SK-N-MC (cell line): Measurements from ENCODE around the gene TP53AIP1.
A peak's percentile ranks its signal among the peaks of the same experiment; 100 is the strongest.

Experiments
- DNase-seq: peaks from one replicate; pipeline ENCODE4 v3.0.0-alpha.2; 2011; ENCODE audit warnings: low read depth, low spot score
- H3K27ac ChIP-seq: fragments of 200-600 bp; sonication (generic); 2 replicates; pipeline ENCODE4 v1.5.1; 2016; ENCODE audit warnings: mixed run types
- H3K36me3 ChIP-seq: fragments of 200-600 bp; sonication (generic); 2 replicates; pipeline ENCODE4 v1.6.1; 2017; ENCODE audit warnings: antibody characterized with exemption, low read length, mixed read lengths; ENCODE audit not compliant: insufficient read depth
- H3K4me3 ChIP-seq: fragments of 200-600 bp; sonication (generic); 2 replicates; pipeline ENCODE4 v1.5.1; 2016
- H3K9ac ChIP-seq: fragments of 200-600 bp; sonication (generic); 2 replicates; pipeline ENCODE4 v1.8.0; 2017; ENCODE audit warnings: mixed run types, mixed read lengths; ENCODE audit not compliant: insufficient read length
- H3K9me3 ChIP-seq: fragments of 200-600 bp; sonication (generic); 2 replicates; pipeline ENCODE4 v1.6.1; 2017; ENCODE audit warnings: low read depth, mild to moderate bottlenecking, antibody characterized with exemption, low read length, moderate library complexity, mixed read lengths
- EZH2 ChIP-seq: fragments of 200-600 bp; sonication (generic); IDR thresholded peaks from one replicate; pipeline ENCODE4 v1.6.1; 2017; ENCODE audit warnings: antibody characterized with exemption
- FOXP2 ChIP-seq: optimal IDR thresholded peaks from 2 replicates; pipeline ENCODE3; 2011; ENCODE audit warnings: mild to moderate bottlenecking, moderate library complexity; ENCODE audit not compliant: insufficient read depth; ENCODE audit errors: extremely low read length, control extremely low read depth
- POLR2AphosphoS5 ChIP-seq: IDR thresholded peaks from 2 replicates; pipeline ENCODE4 v1.6.1; 2012; ENCODE audit warnings: mild to moderate bottlenecking, low read depth, low read length, borderline replicate concordance

TP53AIP1 gene

GRCh38 chr11:128965485-128965884, 22.8 kb upstream of the TP53AIP1 start:
- H3K9ac ChIP-seq: no peak overlapping the region
- DNase-seq: no peak
- H3K36me3 ChIP-seq: peaks cover 5% of the 10 kb centered on the region; the same call in 1 of the 2 replicates
- H3K27ac ChIP-seq: no peak overlapping the region
- H3K9me3 ChIP-seq: no peaks in the 10 kb centered on the region
- H3K4me3 ChIP-seq: no peak overlapping the region
- TF ChIP-seq FOXP2 (no peak), POLR2AphosphoS5 (no peak), EZH2 (no peak)

DNA sequence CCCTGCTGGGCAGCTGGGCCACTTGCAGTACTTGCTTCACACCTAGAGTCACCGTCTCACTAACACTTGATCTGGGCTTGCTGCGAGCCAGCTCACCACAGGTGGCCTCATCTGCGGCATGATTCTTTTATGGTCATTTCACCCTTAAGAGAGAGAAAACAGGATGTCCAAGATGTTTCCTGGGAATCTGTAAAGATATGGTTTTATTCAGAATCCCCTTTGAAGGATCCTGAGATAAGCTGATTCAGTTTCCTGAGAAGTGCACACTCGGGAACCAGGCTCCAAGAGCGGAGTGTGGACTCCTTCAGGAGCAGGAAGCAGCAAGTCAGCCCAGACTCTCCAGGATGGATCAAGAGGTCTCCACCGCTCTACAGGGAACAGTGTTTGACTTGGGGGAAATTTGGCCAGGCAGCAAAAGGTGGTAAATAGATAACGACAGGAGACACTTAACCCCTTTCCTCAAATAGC, 21.8 kb upstream of the TP53AIP1 start:
- Histone ChIP-seq H3K36me3 (peaks cover 3% of the 10 kb centered on the region; the same call in 1 of the 2 replicates), H3K9me3 (no peaks in the 10 kb centered on the region), H3K4me3 (no peak overlapping the region), H3K9ac (no peak overlapping the region), H3K27ac (no peak overlapping the region)
- no peak for DNase-seq
- TF ChIP-seq FOXP2: no peak
- TF ChIP-seq EZH2: no peak
- no peak for TF ChIP-seq POLR2AphosphoS5

DNA sequence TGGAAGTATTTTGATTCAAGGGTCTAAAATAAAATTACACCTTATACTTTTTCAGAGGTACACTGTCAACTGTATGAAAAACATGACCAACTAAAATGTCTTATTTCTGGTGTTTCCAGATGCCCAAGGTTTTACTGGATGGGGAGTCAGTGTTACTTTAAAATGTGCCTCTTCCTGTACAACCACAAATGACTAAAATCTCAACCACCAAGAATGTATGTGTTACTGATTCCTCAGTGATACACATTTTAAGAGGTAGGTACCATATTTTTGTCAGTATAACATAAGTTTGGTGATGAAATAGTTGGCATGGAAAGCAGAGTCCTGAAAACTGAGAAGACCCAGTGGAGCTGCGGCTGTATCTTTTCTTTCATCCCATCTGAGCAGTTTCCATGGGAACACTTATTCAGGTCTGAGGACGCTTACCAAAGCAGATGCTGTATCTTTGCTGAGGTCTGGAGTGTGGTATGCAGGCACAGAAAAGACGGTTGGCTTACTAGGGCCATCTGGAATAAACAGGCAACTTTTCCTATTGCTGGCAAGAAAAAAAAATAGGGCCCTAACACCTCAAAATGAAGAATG, 21.2 kb upstream of the TP53AIP1 start:
- no peak for TF ChIP-seq EZH2
- no peak for TF ChIP-seq FOXP2
- TF ChIP-seq POLR2AphosphoS5: no peak
- Histone ChIP-seq H3K36me3 (peaks cover under 1% of the 10 kb centered on the region; the same call in 1 of the 2 replicates), H3K9ac (no peak overlapping the region), H3K27ac (no peak overlapping the region), H3K4me3 (no peak overlapping the region), H3K9me3 (no peaks in the 10 kb centered on the region)
- no peak for DNase-seq

DNA sequence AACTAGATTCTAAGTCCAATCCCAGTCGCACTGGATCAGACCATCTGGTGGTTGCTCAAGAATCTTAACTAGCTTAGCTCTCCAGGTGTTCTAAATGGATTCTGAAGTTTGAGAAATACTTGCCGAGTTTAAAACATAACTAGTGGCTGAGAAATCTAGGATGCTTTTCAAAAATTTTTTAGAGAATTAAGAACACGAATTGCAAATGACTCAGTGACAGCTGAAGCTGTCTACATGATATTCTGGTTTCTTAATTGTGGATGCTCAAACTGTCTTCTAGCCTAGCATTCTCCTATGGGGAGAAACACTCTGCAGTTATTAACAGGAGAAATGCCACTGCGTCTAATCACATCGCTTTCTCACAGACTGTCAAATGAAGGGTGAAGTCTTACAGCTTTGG, 20.2 kb upstream of the TP53AIP1 start:
- no peak for TF ChIP-seq EZH2
- TF ChIP-seq POLR2AphosphoS5: no peak
- no peak for TF ChIP-seq FOXP2
- Histone ChIP-seq H3K9me3 (no peaks in the 10 kb centered on the region), H3K36me3 (no peaks in the 10 kb centered on the region), H3K27ac (no peak overlapping the region), H3K9ac (no peak overlapping the region), H3K4me3 (no peak overlapping the region)
- DNase-seq: no peak

GRCh38 chr11:128961645-128962044, 19.0 kb upstream of the TP53AIP1 start:
- no peak overlapping the region for H3K4me3 ChIP-seq
- TF ChIP-seq POLR2AphosphoS5 (no peak), FOXP2 (no peak), EZH2 (no peak)
- no peak for DNase-seq
- no peak overlapping the region for H3K27ac ChIP-seq
- no peak overlapping the region for H3K9ac ChIP-seq
- no peaks in the 10 kb centered on the region for H3K9me3 ChIP-seq
- H3K36me3 ChIP-seq: no peaks in the 10 kb centered on the region

DNA sequence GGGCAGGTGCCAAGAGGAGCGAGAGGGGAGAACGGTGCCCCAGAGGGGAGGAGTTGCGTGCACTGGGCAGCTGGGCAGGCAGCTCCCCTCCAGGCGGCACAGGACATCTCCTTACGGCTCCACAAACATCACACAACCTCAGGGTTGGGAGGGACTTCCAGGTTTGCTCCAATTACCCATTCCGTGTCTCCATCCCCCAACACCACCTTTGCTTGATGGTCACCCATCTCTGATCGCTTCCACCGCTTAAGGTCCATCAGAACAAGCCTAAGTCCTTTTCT, 14.5 kb upstream of the TP53AIP1 start:
- no peak overlapping the region for H3K9ac ChIP-seq
- no peak overlapping the region for H3K27ac ChIP-seq
- no peak for DNase-seq
- no peaks in the 10 kb centered on the region for H3K36me3 ChIP-seq
- TF ChIP-seq POLR2AphosphoS5: no peak
- no peak for TF ChIP-seq FOXP2
- TF ChIP-seq EZH2: no peak
- H3K4me3 ChIP-seq: no peak overlapping the region
- no peaks in the 10 kb centered on the region for H3K9me3 ChIP-seq

DNA sequence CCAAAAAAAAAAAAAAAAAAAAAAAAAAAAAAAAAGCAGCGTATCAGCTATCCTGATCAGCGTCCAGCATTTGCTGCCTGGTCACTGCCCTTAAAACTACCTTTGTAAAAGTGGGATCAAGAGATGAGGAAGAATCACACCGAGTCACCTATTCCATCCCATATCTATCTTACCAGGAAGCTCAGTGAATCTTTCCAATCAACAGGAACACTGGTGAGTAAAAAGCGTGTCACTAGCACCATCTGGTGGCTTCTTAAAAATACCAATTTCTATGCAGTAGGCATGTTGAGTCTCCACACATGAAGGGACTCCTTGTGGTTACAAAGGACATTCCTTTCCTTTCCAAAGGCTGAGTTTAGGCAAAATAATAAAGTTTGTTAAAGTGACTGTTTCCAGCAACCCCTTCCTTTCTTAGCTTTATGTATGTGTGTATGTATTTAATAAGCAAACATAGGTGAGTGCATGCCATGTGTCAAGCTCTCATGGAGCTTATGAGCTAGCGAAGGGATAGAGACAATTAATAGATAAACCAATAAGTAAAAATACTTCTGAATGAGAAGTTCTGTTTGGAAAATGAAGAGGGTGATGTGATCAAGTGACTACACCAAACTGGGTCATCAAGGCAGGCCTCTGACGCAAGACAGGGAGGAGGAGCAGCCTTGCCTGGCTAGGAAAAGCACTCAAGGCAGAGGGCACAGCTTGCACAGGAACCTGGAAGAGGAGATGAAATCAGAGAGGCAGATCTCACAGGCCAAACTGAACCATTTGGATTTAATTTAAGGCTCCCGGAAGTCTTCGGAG, 13.9 kb upstream of the TP53AIP1 start:
- Histone ChIP-seq H3K27ac (no peak overlapping the region), H3K36me3 (no peaks in the 10 kb centered on the region), H3K4me3 (no peak overlapping the region), H3K9ac (no peak overlapping the region), H3K9me3 (no peaks in the 10 kb centered on the region)
- TF ChIP-seq FOXP2 (no peak), EZH2 (no peak), POLR2AphosphoS5 (no peak)
- peak; percentile 45 for DNase-seq

GRCh38 chr11:128955636-128956035, 13.0 kb upstream of the TP53AIP1 start:
- Histone ChIP-seq H3K27ac (no peak overlapping the region), H3K9ac (no peak overlapping the region), H3K36me3 (no peaks in the 10 kb centered on the region), H3K4me3 (no peak overlapping the region), H3K9me3 (no peaks in the 10 kb centered on the region)
- TF ChIP-seq FOXP2 (no peak), POLR2AphosphoS5 (no peak), EZH2 (no peak)
- DNase-seq: no peak

DNA sequence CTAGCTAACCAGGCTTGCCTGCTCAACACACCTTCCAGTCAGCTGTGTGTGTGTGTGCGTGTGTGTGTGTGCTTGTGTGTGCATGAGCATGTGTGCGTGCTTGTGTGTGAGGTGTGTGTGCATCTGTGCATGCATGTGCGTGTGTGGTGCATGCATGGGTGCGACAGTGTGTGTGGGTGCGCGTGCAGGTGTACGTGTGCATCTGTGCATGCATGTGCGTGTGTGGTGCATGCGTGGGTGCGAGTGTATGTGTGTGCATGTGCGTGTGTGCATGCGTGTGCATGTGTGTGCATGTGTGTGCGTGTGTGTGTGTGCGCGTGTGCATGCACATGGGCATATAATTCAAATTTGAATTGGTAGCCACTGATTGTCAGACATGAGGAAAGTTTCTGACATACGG, 10.5 kb upstream of the TP53AIP1 start:
- no peaks in the 10 kb centered on the region for H3K36me3 ChIP-seq
- no peak overlapping the region for H3K4me3 ChIP-seq
- no peak overlapping the region for H3K9ac ChIP-seq
- no peak for DNase-seq
- no peaks in the 10 kb centered on the region for H3K9me3 ChIP-seq
- TF ChIP-seq FOXP2: no peak
- no peak for TF ChIP-seq EZH2
- no peak for TF ChIP-seq POLR2AphosphoS5
- no peak overlapping the region for H3K27ac ChIP-seq
